Activated CD8-positive, alpha-beta memory T cell treated with anti-CD3 and anti-CD28 coated beads for 1 hour (primary cell): Measurements from ENCODE around the gene ACSM5.
"Not testable (repeated sequence)": the region's sequence is repeated elsewhere in the genome, so short reads cannot be mapped to it uniquely, and the experiment has no call there.

ENCODE experiments used
- DNase-seq, 2 donors: peaks; one replicate each; pipeline ENCODE4 v3.0.0-alpha.2; 2020; ENCODE audit warnings: low read depth in 1 of 2; ENCODE audit errors: extremely low read depth in 1 of 2

ACSM5 gene

GRCh38 chr16:20398603-20399002, 10.7 kb upstream of the ACSM5 start:
- DNase-seq: no peak

GRCh38 chr16:20399185-20399584, 10.1 kb upstream of the ACSM5 start:
- DNase-seq: no peak

- no peak for DNase-seq
These were observed 8.3 kb upstream of the ACSM5 start for GRCh38 chr16:20401066-20401465.

GRCh38 chr16:20401475-20402016, 7.8 kb upstream of the ACSM5 start:
- DNase-seq: no peak

- no peak for DNase-seq
These were observed 6.7 kb upstream of the ACSM5 start for GRCh38 chr16:20402651-20403050.

- no peak for DNase-seq
These were observed 4.7 kb upstream of the ACSM5 start, which contains the start of gene PDILT for GRCh38 chr16:20404637-20405036. TSS of gene PDILT (minus strand) at chr16:20404737. CDS start at chr16:20399300, 5,437 bp downstream.

GRCh38 chr16:20410121-20410723, 888 bp downstream of the ACSM5 start:
- DNase-seq: no peak

- DNase-seq: no peak
These were observed 1.7 kb downstream of the ACSM5 start for GRCh38 chr16:20411055-20411454.

- DNase-seq: no peak
These were observed 6.2 kb downstream of the ACSM5 start for GRCh38 chr16:20415541-20415940.

- DNase-seq: not testable (repeated sequence)
These were observed 9.8 kb downstream of the ACSM5 start for GRCh38 chr16:20419093-20419492.

GRCh38 chr16:20421748-20422147, 12.4 kb downstream of the ACSM5 start:
- DNase-seq: not testable (repeated sequence)

GRCh38 chr16:20423772-20424128, 14.4 kb downstream of the ACSM5 start:
- not testable (repeated sequence) for DNase-seq

GRCh38 chr16:20424129-20424866, 15.0 kb downstream of the ACSM5 start:
- no peak for DNase-seq

GRCh38 chr16:20427401-20427797, 18.1 kb downstream of the ACSM5 start:
- not testable (repeated sequence) for DNase-seq

GRCh38 chr16:20429499-20429898, 20.2 kb downstream of the ACSM5 start:
- not testable (repeated sequence) for DNase-seq

- DNase-seq: not testable (repeated sequence)
These were observed 21.1 kb downstream of the ACSM5 start for GRCh38 chr16:20430480-20430879.

- DNase-seq: no peak
These were observed 21.6 kb downstream of the ACSM5 start for GRCh38 chr16:20430948-20431347.

GRCh38 chr16:20438950-20439349, 29.6 kb downstream of the ACSM5 start:
- DNase-seq: not testable (repeated sequence)

GRCh38 chr16:20439820-20440231, 30.5 kb downstream of the ACSM5 start:
- not testable (repeated sequence) for DNase-seq

- not testable (repeated sequence) for DNase-seq
These were observed 31.4 kb downstream of the ACSM5 start for GRCh38 chr16:20440731-20441130.

- no peak for DNase-seq
These were observed 31.9 kb downstream of the ACSM5 start for GRCh38 chr16:20441191-20441590.

GRCh38 chr16:20441859-20442258, 32.5 kb downstream of the ACSM5 start:
- DNase-seq: not testable (repeated sequence)
